HEK293T (cell line): ENCODE data around the gene ITGB5.

ENCODE experiments used
- CTCF ChIA-PET: fragments of 350-600 bp; formaldehyde crosslinking; extraction: SDS; loops from one replicate; lab custom pipeline; 2021; ENCODE audit warnings: antibody characterized with exemption, inconsistent platforms; lab: Yijun Ruan, JAX
- POLR2A ChIA-PET: fragments of 350-600 bp; formaldehyde crosslinking; extraction: SDS; loops from one replicate; lab custom pipeline; 2020; ENCODE audit warnings: antibody characterized with exemption, inconsistent platforms; lab: Yijun Ruan, JAX
- DNase-seq: peaks from one replicate; pipeline ENCODE4 v3.0.0; 2012; ENCODE audit warnings: mixed read lengths; ENCODE audit errors: extremely low spot score
- ARNT ChIP-seq: fragments of 450-650 bp; IDR thresholded peaks from 2 replicates; pipeline ENCODE4 v1.6.1; 2017; ENCODE audit warnings: mild to moderate bottlenecking
- BHLHE40 ChIP-seq: fragments of 450-650 bp; IDR thresholded peaks from 2 replicates; pipeline ENCODE4 v1.6.1; 2016; ENCODE audit warnings: mild to moderate bottlenecking, moderate library complexity, borderline replicate concordance
- CTBP1 ChIP-seq: fragments of 450-650 bp; IDR thresholded peaks from 2 replicates; pipeline ENCODE4 v1.6.1; 2016; ENCODE audit warnings: borderline replicate concordance
- ELF4 ChIP-seq: fragments of 450-650 bp; IDR thresholded peaks from 2 replicates; pipeline ENCODE4 v1.6.1; 2017; ENCODE audit warnings: antibody characterized with exemption
- FOXA1 ChIP-seq: fragments of 450-650 bp; IDR thresholded peaks from 2 replicates; pipeline ENCODE4 v1.6.1; 2016; ENCODE audit warnings: mild to moderate bottlenecking
- FOXK2 ChIP-seq: fragments of 450-650 bp; IDR thresholded peaks from 2 replicates; pipeline ENCODE4 v1.6.1; 2016; ENCODE audit warnings: mild to moderate bottlenecking
- FOXM1 ChIP-seq: fragments of 450-650 bp; IDR thresholded peaks from 2 replicates; pipeline ENCODE4 v1.6.1; 2017; ENCODE audit warnings: mild to moderate bottlenecking, borderline replicate concordance
- HDGF ChIP-seq: fragments of 450-650 bp; IDR thresholded peaks from 2 replicates; pipeline ENCODE4 v1.6.1; 2017; ENCODE audit warnings: antibody characterized with exemption, borderline replicate concordance
- L3MBTL2 ChIP-seq: fragments of 450-650 bp; conservative IDR thresholded peaks from 2 replicates; pipeline ENCODE4 v1.6.1; 2016; ENCODE audit warnings: mild to moderate bottlenecking
- LEF1 ChIP-seq: fragments of 450-650 bp; IDR thresholded peaks from 2 replicates; pipeline ENCODE4 v1.6.1; 2017; ENCODE audit warnings: mild to moderate bottlenecking, borderline replicate concordance
- NFRKB ChIP-seq: fragments of 450-650 bp; IDR thresholded peaks from 2 replicates; pipeline ENCODE4 v1.6.1; 2016; ENCODE audit warnings: mild to moderate bottlenecking, moderate library complexity
- SP1 ChIP-seq: fragments of 450-650 bp; IDR thresholded peaks from 2 replicates; pipeline ENCODE4 v1.6.1; 2017
- SUZ12 ChIP-seq: fragments of 450-650 bp; IDR thresholded peaks from 2 replicates; pipeline ENCODE4 v1.6.1; 2016; ENCODE audit warnings: mild to moderate bottlenecking
- TARDBP ChIP-seq: fragments of 450-650 bp; IDR thresholded peaks from 2 replicates; pipeline ENCODE4 v1.6.1; 2016
- ZNF384 ChIP-seq: fragments of 450-650 bp; IDR thresholded peaks from 2 replicates; pipeline ENCODE4 v1.6.1; 2016
- TF ChIP-seq, protein P1 (sequence below): fragments of 450-650 bp; IDR thresholded peaks from 2 replicates; pipeline ENCODE4 v1.6.1; 2016

Gene ITGB5

DNA sequence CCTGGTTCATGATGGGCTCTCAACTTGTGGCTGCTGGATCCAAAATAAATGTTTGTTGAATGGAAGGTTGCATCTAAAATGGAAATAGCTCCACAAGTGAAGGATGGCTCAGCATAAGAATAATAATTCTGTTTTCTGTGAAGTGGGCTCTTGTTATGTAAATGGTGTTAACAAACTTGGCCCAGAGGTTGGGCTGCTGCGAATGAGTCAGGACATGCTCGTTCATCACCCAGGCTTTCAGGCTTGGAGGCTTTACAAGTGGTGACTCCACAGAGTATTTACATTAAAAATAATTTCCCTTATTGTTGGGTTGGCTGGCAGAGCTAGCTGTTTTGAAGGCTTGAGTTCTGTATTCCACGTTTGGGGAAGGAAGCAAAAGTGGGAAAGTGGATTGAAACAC, 60.5 kb downstream of the ITGB5 start:
- CTCF ChIA-PET = interaction anchor here (0.9 to 1.5 kb wide), 2 partner anchors 29 to 40 kb away, joined by 3 read pairs; no protein-coding TSS in a partner anchor
- POLR2A ChIA-PET = no interaction called here
- no peak for TF ChIP-seq SUZ12
- no peak for TF ChIP-seq SP1
- TF ChIP-seq LEF1 = no peak
- TF ChIP-seq FOXK2 = no peak
- TF ChIP-seq CTBP1 = no peak
- TF ChIP-seq ARNT = no peak
- TF ChIP-seq, protein P1, sequence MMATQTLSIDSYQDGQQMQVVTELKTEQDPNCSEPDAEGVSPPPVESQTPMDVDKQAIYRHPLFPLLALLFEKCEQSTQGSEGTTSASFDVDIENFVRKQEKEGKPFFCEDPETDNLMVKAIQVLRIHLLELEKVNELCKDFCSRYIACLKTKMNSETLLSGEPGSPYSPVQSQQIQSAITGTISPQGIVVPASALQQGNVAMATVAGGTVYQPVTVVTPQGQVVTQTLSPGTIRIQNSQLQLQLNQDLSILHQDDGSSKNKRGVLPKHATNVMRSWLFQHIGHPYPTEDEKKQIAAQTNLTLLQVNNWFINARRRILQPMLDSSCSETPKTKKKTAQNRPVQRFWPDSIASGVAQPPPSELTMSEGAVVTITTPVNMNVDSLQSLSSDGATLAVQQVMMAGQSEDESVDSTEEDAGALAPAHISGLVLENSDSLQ = no peak
- no peak for DNase-seq

DNA sequence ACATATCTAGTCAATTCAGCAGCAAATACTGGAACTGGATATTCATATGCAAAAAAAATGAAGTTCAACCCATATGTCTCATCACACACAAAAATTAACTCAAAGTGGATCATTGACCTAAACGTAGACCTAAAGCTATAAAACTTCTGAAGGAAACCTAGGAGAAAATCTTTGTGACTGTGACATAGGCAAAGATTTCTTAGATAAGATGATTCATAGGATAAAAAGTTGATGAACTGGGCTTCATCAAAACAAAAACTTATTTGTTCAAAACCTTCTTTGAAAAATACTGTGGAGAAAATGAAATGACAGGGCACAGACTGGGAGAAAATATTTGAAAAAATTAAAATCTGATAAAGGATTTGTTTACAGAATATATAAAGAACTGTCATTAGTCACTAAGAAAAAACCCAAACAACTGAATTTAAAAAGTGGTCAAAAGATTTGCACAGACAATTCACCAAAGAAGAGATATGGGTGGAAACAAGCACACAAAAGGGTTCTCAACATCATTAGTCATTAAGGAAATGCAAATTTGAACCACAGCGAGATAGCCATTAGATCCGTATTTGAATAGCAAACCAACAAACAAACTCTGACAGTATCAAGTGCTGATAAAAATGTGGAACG, 62.8 kb downstream of the ITGB5 start:
- TF ChIP-seq FOXM1 (no peak), FOXA1 (no peak), CTBP1 (no peak), FOXK2 (no peak), BHLHE40 (no peak), LEF1 (no peak)
- ChIA-PET CTCF (no interaction called here), POLR2A (no interaction called here)
- DNase-seq = no peak

DNA sequence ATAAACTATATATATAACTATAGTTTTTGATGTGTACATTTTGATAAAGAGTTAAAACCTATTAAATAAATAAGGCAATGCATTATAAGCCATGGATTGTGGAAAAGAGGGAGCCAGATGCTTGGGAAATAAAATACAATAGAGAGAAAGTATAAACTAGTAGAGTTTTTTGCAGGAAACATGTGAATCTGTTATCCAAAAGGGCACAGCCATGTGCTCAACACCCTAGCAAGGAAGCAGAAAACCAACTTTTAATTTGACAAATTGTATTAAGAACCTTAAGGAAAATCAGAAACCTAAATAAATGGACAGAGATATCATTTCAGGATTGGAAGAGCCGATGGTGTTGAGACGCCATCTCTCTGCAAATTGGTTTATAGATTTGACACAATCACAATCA, 63.5 kb downstream of the ITGB5 start:
- TF ChIP-seq FOXM1 = no peak
- no peak for TF ChIP-seq SP1
- no peak for TF ChIP-seq L3MBTL2
- TF ChIP-seq, protein P1 = no peak
- no peak for TF ChIP-seq SUZ12
- no peak for TF ChIP-seq NFRKB
- no peak for TF ChIP-seq ZNF384
- ChIA-PET CTCF (no interaction called here), POLR2A (no interaction called here)
- no peak for DNase-seq

DNA sequence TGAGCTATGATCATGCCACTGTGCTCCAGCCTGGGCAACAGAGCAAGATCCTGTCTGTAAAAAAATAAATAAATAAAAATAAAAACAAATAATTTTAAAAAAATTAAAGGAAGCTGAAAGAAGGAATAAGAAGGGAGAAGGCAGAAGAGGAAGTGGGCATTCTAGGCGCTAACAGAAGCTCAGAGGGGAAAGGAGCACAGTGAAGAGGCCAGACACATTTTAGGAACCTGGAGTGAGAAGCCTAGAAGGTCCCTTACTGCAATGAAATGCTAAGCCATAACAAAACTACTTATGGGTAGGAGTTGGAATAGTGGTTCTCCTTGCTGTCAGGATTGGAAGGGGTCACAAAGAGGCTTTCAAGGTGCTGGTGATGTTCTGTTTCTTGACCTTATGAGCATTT, 64.0 kb downstream of the ITGB5 start:
- POLR2A ChIA-PET = no interaction called here
- DNase-seq = no peak
- CTCF ChIA-PET = no interaction called here
- TF ChIP-seq ARNT (no peak), HDGF (no peak), ZNF384 (no peak), NFRKB (no peak), ELF4 (no peak), FOXM1 (no peak), SP1 (no peak)

DNA sequence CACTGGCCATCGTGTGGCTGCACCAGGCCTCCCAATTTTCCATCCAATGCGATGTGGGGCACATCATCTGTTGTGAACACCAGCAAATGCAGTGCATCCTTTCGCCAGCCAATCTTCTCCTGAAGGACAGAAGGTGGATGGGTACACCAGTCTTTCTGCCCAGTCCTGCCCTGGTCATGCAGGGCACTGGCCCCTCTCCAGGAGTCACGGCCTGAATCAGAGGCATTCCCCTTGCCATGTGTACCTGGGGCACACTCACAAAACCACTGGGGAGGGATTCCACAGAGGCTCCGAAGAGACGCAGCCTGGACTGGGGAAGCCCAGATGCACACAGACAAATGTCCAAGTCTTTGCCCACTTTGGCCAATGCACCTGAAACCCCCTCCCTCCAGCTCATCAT, 65.8 kb downstream of the ITGB5 start:
- TF ChIP-seq TARDBP (no peak), HDGF (no peak), LEF1 (no peak)
- ChIA-PET CTCF (no interaction called here), POLR2A (no interaction called here)

DNA sequence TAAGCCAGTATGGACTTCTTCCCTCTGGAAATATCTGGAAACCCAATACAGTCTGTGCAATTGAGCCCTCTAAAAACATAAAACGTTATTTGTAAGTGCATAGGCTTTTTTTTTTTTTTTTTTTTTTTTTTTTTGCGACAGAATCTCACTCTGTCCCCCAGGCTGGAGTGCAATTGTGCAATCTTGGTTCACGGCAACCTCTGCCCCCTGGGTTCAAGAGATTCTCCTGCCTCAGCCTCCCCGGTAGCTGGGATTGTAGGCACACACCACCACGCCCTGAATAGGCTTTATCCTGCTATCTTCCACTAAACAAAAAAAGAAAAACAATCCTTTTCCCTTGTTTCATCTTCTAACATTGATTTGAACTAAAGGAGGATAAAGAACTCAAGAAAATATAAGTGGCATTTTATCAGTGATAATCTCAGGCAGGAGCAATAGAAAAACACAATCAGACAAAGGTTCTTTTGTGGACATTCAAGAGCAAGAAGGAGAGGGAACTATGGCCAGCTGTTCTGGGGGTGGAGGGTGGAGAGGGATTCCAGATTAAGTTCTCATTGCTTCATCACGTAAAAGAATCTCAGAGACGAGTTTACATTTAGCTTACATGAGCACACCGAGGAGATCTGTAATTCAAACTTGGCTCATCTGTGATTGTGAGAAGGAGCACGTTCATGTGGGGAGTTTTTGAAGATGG, 68.6 kb downstream of the ITGB5 start:
- ChIA-PET CTCF (no interaction called here), POLR2A (no interaction called here)
- TF ChIP-seq HDGF = no peak
- TF ChIP-seq CTBP1 = no peak
- TF ChIP-seq, protein P1 = no peak
- no peak for TF ChIP-seq BHLHE40
- no peak for TF ChIP-seq SUZ12
- TF ChIP-seq FOXM1 = no peak
- no peak for TF ChIP-seq ARNT
- no peak for TF ChIP-seq FOXA1
- no peak for TF ChIP-seq L3MBTL2
- no peak for TF ChIP-seq SP1
- no peak for TF ChIP-seq ELF4
- DNase-seq = no peak

More for the DNA sequence above, 65.8 kb downstream of the ITGB5 start:
- DNase-seq = no peak

- ChIA-PET CTCF (interaction anchor here (0.5 kb wide), 1 partner anchor 18 kb away, joined by 3 read pairs; no protein-coding TSS in a partner anchor), POLR2A (no interaction called here)
- TF ChIP-seq HDGF (no peak), NFRKB (no peak), FOXA1 (no peak), TARDBP (no peak), L3MBTL2 (no peak), CTBP1 (no peak), BHLHE40 (no peak)
- TF ChIP-seq, protein P1 = no peak
Measured at GRCh38 chr3:124817079-124817478, 70.1 kb downstream of the ITGB5 start.

More at GRCh38 chr3:124817079-124817478, 70.1 kb downstream of the ITGB5 start:
- no peak for DNase-seq
